HG03457 (cell line): ENCODE measurements around the gene SSH3.

Experiments
- ATAC-seq: cut with Tn5 transposase; IDR thresholded peaks from one replicate; pipeline ENCODE4 v1.9.1; 2021; ENCODE audit warnings: moderate number of reproducible peaks; ENCODE audit not compliant: unreplicated experiment

The SSH3 gene

DNA sequence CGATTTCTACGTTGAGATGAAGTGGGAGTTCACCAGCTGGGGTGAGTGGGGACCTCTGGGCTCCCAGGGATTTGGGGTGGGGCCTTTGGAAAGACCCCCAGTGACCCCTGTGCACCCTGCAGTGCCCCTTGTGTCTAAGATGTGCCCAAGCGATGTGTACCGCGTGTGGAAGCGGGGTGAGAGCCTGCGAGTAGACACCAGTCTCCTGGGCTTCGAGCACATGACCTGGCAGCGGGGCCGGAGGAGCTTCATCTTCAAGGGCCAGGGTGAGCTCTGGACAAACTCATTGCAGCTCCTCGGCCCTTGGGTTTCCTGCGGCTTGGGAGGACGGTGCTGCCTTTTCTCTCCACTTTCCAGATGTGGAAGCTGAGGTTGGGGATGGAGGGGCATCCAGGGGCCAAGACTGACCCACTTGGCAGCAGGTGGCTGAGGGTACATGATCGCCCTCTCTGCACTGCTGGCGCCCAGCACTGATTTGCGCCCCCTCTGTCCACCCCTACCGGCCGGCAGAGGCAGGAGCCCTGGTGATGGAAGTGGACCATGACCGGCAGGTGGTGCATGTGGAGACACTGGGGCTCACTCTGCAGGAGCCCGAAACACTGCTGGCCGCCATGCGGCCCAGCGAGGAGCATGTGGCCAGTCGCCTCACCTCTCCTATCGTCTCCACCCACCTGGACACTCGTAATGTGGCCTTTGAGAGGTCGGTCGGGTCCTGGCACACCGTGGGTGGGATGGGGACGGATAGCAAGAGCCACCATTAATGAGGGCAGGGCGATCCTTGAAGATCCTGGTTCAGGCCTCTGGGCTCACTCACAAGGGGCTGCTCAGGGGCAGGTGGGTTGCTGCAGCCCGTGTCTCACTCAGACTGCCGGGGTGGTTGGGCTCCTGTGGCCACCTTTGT, 11.6 kb upstream of the SSH3 start:
- ATAC-seq = no peak

- no peak for ATAC-seq
Observed at GRCh38 chr11:67292671-67293070, 10.7 kb upstream of the SSH3 start.

GRCh38 chr11:67293090-67293489, 10.2 kb upstream of the SSH3 start:
- no peak for ATAC-seq

- no peak for ATAC-seq
Observed at GRCh38 chr11:67295846-67296245, 7.5 kb upstream of the SSH3 start.

GRCh38 chr11:67298786-67299185, 4.5 kb upstream of the SSH3 start:
- ATAC-seq = no peak

DNA sequence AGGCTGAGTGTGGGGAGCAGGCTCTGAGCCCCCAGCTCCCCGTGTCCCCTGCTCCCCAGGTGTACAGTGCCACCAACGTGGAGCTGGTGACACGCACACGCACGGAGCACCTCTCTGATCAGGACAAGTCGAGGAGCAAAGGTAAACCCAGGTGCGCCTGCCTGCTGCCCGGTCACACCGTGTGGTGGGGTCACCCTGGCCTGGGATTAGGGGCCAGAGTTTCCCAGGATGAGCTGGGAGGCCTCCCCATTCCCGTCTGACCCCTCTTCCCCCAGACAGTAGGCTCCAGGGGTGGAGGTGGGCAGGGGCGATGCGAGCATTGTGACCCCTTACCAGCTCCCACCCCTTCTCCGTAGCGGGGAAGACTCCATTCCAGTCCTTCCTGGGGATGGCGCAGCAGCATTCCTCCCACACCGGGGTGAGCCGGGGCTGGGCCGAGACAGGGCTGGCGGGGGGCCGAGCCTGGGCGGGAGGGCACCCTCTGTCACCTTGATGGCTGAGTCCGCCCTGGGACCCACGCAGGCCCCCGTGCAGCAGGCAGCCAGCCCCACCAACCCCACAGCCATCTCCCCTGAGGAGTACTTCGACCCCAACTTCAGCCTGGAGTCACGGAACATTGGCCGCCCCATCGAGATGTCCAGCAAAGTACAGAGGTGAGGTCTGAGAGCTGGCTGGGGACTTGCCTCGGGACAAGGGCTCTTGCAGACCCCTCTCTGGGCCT, 3.7 kb upstream of the SSH3 start:
- ATAC-seq = no peak

- ATAC-seq = no peak
Observed at GRCh38 chr11:67300256-67300755, 3.0 kb upstream of the SSH3 start.

DNA sequence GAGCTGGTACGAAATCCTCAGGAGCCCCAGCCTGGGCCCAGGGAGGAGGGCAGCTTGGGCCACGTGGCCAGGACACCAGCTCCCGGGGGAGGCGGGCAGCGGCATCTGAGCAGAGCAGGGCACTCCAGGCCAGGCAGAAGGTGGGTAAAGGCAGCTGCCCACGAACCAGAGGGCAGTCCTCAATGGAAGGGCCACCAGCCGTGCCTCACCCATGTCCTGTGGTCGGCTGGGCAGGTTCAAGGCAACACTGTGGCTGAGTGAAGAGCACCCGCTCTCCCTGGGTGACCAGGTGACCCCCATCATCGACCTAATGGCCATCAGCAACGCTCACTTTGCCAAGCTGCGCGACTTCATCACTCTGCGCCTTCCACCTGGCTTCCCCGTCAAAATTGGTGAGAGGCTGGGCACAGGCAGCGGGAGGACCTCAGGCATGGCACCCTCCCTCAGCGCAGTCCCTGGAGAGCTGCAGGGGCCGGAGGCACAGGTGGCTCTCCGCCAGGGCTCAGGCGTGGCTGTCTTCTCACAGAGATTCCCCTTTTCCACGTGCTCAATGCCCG, 2.5 kb upstream of the SSH3 start:
- ATAC-seq = no peak

GRCh38 chr11:67301313-67301921, 1.9 kb upstream of the SSH3 start:
- ATAC-seq = no peak

- ATAC-seq = no peak
Observed at GRCh38 chr11:67301951-67302516, 1.3 kb upstream of the SSH3 start.

DNA sequence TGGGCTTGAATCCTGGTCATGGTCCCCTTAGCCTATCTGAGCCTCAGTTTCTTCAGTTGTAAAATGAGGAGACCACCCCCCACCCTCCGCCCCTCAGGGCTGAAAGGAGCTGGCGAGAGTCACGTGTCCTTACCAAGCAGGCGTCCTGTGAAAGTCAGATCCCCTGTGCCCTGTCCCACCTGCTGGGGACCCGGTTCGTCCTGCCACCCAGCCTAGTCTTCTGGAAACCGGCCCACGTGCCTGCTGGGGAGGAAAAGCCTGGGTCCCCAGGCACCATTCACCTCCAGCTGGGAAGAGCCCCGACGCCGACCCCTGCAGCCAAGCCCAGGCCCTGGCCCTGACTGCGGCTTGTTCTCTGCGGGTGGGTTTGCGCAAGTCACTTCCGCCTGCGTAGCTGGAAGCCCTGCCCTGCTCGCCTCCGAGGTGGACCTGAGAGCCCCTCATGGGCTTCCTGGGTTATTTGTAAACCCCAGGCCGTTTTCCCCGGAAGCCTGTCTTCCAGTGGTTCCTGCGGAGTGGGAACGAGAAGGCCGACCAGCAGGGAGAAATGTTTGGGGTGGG, 679 bp upstream of the SSH3 start:
- ATAC-seq = no peak

DNA sequence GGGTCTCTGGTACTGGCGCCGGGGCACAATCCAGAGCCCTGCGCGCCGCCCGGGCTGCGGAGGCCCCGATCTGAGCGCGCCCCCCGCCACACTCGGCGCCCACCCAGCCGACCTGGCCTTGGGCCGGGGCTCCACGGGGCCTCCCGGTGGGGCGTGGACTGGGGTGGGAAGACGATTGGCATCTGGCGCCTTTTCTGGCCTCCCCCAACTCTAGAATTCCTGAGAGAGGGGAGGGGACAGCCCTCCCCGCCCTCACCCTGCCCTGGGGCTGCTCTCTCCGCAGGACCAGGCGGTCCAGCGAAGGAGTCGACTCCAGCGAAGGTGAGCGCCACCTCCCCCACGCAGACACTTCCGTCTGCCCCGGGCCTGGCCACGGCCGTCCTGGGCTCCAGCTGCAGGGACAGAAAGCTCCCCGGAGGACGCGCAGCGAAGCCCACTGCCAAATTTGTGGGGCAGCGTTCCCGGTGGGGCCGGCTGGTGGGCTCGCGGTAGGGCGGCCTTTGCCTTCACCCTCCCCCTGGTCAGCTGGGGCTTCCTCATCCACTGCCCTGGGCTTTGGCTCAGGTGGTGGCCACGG, 593 bp downstream of the SSH3 start:
- no peak for ATAC-seq

DNA sequence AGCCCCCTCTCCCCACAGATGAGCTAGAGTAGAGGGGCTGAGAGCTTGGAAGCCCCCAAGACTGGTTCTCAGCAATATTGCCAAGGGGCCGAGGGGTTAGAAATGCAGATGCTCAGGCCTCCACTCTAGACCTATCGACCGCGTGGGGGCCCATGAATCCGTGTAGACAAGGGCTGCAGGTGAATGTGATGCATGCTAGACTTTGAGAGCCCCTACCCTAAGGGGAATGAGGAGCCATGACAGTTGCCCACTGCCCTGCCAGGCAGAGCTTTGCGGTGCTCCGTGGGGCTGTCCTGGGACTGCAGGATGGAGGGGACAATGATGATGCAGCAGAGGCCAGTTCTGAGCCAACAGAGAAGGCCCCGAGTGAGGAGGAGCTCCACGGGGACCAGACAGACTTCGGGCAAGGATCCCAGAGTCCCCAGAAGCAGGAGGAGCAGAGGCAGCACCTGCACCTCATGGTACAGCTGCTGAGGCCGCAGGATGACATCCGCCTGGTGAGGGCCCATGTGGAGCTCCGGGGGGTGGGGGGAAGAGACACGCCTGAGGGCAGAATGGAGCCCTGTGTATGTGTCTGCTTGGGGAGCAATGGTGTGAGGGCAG, 1.3 kb downstream of the SSH3 start:
- no peak for ATAC-seq

DNA sequence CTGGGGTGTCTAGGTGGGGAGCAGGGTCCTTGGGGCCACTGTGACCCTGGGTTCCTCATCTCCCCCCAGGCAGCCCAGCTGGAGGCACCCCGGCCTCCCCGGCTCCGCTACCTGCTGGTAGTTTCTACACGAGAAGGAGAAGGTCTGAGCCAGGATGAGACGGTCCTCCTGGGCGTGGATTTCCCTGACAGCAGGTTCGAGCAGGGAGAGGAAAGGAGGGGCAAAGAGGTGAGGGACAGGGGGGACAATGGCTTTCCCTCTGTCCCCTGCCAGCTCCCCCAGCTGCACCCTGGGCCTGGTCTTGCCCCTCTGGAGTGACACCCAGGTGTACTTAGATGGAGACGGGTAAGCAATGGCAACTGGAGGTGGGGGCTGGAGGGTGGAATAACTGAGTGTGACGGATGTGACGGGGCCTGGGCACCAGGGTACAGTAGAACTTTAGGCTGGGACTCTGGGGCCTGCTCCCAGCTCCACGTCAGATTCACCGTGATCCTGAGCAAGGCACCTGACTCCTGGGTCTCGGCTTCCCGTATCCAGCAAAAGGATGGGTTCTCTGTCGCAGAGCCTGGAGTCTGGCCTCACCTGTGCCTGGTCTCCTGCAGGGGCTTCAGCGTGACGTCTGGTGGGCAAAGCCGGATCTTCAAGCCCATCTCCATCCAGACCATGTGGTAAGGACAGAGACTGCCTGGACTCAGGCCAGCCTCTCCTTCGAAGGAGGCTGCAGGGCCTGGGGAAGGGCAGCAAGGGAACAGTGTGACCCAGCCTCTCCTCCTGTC, 3.6 kb downstream of the SSH3 start:
- no peak for ATAC-seq

DNA sequence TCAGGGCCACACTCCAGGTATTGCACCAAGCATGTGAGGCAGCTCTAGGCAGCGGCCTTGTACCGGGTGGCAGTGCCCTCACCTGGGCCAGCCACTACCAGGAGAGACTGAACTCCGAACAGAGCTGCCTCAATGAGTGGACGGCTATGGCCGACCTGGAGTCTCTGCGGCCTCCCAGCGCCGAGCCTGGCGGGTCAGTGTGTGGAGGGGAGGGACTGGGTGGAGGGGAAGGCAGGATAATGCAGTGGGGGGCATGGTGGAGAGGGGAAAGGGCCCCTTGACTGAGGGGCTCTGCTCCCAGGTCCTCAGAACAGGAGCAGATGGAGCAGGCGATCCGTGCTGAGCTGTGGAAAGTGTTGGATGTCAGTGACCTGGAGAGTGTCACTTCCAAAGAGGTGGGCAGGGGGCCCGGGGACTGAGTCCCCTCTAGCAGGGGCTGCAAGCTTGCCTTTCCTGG, 4.2 kb downstream of the SSH3 start:
- no peak for ATAC-seq

DNA sequence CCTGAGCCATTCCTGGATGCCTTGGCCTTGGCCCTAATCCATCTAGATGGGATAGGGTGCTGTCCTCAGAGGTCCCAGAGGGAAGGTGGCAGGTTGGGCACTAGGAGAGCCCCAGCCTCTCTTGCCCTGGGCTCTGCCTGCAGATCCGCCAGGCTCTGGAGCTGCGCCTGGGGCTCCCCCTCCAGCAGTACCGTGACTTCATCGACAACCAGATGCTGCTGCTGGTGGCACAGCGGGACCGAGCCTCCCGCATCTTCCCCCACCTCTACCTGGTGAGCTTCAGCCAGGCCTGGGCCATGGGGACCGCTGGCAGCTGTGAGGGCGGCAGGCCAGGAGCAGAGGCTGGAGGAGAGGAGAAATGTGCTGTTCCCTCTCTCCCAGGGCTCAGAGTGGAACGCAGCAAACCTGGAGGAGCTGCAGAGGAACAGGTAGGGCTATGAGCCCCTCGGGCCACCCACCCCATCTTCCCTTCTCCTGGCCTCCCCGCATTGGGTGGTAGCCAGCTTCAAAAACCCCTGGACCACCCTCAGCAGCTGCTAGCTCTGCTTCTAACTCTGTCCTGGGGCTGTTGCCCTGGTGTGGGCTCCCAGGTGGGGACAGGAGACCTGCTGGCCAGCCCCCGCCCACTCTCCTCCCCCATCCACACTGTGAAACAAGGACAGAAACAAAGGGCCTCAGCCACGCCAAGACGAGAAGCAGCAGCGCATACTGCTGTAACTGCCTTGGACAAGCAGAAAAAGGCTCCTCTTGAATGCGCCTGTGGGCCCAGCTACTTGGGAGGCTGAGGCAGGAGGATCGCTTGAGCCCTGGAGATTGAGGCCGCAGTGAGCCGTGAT, 4.9 kb downstream of the SSH3 start:
- no peak for ATAC-seq

- no peak for ATAC-seq
Observed at GRCh38 chr11:67309166-67309565, 5.8 kb downstream of the SSH3 start.

DNA sequence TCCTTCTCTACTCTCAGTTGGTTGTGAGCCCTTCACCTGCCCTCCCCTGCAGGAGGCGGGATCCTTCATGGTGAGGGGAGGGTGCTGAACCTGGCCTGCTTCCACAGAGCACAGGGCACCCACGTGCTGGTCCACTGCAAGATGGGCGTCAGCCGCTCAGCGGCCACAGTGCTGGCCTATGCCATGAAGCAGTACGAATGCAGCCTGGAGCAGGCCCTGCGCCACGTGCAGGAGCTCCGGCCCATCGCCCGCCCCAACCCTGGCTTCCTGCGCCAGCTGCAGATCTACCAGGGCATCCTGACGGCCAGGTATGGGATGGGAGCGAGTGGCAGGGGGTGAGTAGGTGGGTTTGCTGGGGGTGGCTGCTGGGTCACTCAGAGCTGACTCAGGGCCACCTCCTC, 6.3 kb downstream of the SSH3 start:
- no peak for ATAC-seq
